Measurements from ENCODE around the gene UBAC2.

DNA sequence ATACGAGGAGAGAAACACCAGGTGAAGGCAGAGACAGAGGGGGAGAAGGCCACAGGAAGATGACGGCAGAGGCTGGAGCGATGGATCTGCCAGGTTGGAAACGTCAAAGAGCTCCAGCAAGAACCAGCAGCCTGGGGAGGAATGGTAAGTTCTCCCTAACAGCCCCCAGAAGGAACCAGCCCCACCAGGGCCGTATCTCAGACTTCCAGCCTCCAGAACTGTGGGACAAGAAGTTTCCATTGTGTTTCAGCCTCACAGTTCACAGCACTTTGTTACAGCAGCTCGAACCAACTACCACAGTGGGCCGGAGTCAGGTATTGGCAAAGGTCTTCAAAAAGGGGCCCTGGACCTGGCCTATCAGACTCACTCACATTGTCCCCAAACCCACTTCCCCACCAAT, 195.8 kb downstream of the UBAC2 start:
- TF ChIP-seq, protein P1, sequence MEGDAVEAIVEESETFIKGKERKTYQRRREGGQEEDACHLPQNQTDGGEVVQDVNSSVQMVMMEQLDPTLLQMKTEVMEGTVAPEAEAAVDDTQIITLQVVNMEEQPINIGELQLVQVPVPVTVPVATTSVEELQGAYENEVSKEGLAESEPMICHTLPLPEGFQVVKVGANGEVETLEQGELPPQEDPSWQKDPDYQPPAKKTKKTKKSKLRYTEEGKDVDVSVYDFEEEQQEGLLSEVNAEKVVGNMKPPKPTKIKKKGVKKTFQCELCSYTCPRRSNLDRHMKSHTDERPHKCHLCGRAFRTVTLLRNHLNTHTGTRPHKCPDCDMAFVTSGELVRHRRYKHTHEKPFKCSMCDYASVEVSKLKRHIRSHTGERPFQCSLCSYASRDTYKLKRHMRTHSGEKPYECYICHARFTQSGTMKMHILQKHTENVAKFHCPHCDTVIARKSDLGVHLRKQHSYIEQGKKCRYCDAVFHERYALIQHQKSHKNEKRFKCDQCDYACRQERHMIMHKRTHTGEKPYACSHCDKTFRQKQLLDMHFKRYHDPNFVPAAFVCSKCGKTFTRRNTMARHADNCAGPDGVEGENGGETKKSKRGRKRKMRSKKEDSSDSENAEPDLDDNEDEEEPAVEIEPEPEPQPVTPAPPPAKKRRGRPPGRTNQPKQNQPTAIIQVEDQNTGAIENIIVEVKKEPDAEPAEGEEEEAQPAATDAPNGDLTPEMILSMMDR (IDR thresholded peaks at IDR 0.05 in 8 of 11, conservative IDR thresholded peaks at IDR 0.05 in 3 of 11): no peak
- TF ChIP-seq POLR2A (IDR thresholded peaks at IDR 0.05): no peak

All from spleen (tissue), 7 donors.